ENCODE data around the gene NKX2-4. TPM values are rescaled to one million over a fixed set of nuclear protein-coding genes. Genes with fewer than 3 reads are reported as not detected.

Gene NKX2-4
- total RNA-seq, 5 donors from 2014 or later (not counting 1 experiment from before 2014, with no cell fraction given) = not detected

- peaks cover 7 to 22% of the 10 kb centered on the region in 2 experiments for H3K4me1 ChIP-seq (ENCODE audit: control insufficient read depth in 1 of 2, extremely low read depth in 1 of 2, insufficient read depth in 2 of 2, low read length in 2 of 2)
- H3K9me3 ChIP-seq = no peaks in the 10 kb centered on the region
- Mint-ChIP-seq H3K9me3 (peaks cover 0 to 12% (median 5%) of the 10 kb centered on the region in 3 donors), H3K27ac (peak overlapping the region; percentile 55 to 75), H3K4me3 (peak overlapping the region; percentile 60 to 67 (median 64)), H3K27me3 (peaks cover 61 to 71% of the 10 kb centered on the region in 2 donors), H3K4me1 (peaks cover 22 to 28% (median 24%) of the 10 kb centered on the region in 3 donors), H3K36me3 (peaks cover 4% of the 10 kb centered on the region)
- peak; percentile 63 to 92 (median 70) for ATAC-seq (replicated peaks in 1 of 4)
- no peak overlapping the region for H3K27ac ChIP-seq (ENCODE audit: low read length)
- WGBS (ENCODE audit: insufficient coverage) = 9% methylated on average over 103 of the region's 103 CpGs
- ChIA-PET CTCF (interaction anchor here in 1 of 2 donors (1.6 kb wide), 1 partner anchor 160 kb away, joined by 3 read pairs; no protein-coding TSS in a partner anchor), POLR2A (interaction anchor here (0.6 kb wide), 2 partner anchors 20 to 43 kb away, joined by 3 to 6 read pairs; no protein-coding TSS in a partner anchor)
- H3K27me3 ChIP-seq (replicated peaks in 1 of 2; ENCODE audit: control insufficient read depth in 2 of 2, extremely low read depth in 1 of 2, insufficient read depth in 2 of 2, low read length in 1 of 2) = peaks cover 30 to 49% of the 10 kb centered on the region in 2 experiments
- DNase-seq = peak in 34 of 35 experiments; percentile 31 to 80 (median 60)
- H3K4me3 ChIP-seq (ENCODE audit: control insufficient read depth in 1 of 2, extremely low read depth in 1 of 2, low read length in 1 of 2) = peak overlapping the region in 1 of 2 donors; percentile 59
- no peaks in the 10 kb centered on the region for H3K36me3 ChIP-seq (ENCODE audit: control insufficient read depth in 2 of 2, extremely low read depth in 1 of 2, insufficient read depth in 1 of 2, low read length in 1 of 2)
Observed at GRCh38 chr20:21395666-21396598, 1.4 kb downstream of the NKX2-4 start.

GRCh38 chr20:21395051-21395665 is 2.2 kb downstream of the NKX2-4 start:
- no peak overlapping the region for H3K27ac ChIP-seq (ENCODE audit: low read length)
- peaks cover 22 to 28% (median 24%) of the 10 kb centered on the region in 3 donors for H3K4me1 Mint-ChIP-seq
- ATAC-seq (replicated peaks in 1 of 4) (peak in 1 of 4 experiments; percentile 9), DNase-seq (no peak)
- ChIA-PET POLR2A (interaction anchor here (0.6 kb wide), 2 partner anchors 21 to 42 kb away, joined by 3 to 6 read pairs; no protein-coding TSS in a partner anchor), CTCF (interaction anchor here (0.6 to 1.6 kb wide), 3 partner anchors 159 to 344 kb away, joined by 3 to 10 read pairs (median 6); no protein-coding TSS in a partner anchor)
- peak overlapping the region; percentile 60 to 67 (median 64) for H3K4me3 Mint-ChIP-seq
- peaks cover 11% of the 10 kb centered on the region for H3K36me3 Mint-ChIP-seq
- H3K9me3 ChIP-seq = no peaks in the 10 kb centered on the region
- H3K9me3 Mint-ChIP-seq = peaks cover 0 to 12% (median 5%) of the 10 kb centered on the region in 3 donors
- H3K27me3 Mint-ChIP-seq = peaks cover 53 to 63% of the 10 kb centered on the region in 2 donors
- peaks cover 30 to 45% of the 10 kb centered on the region in 2 experiments for H3K27me3 ChIP-seq (replicated peaks in 1 of 2; ENCODE audit: control insufficient read depth in 2 of 2, extremely low read depth in 1 of 2, insufficient read depth in 2 of 2, low read length in 1 of 2)
- peak overlapping the region in 1 of 2 donors; percentile 59 for H3K4me3 ChIP-seq (ENCODE audit: control insufficient read depth in 1 of 2, extremely low read depth in 1 of 2, low read length in 1 of 2)
- H3K4me1 ChIP-seq (ENCODE audit: control insufficient read depth in 1 of 2, extremely low read depth in 1 of 2, insufficient read depth in 2 of 2, low read length in 2 of 2) = peaks cover 7 to 22% of the 10 kb centered on the region in 2 experiments
- H3K27ac Mint-ChIP-seq = peak overlapping the region in 1 of 2 donors; percentile 55
- no peaks in the 10 kb centered on the region for H3K36me3 ChIP-seq (ENCODE audit: control insufficient read depth in 2 of 2, extremely low read depth in 1 of 2, insufficient read depth in 1 of 2, low read length in 1 of 2)
- 0% methylated on average over 2 of the region's 6 CpGs for WGBS (ENCODE audit: insufficient coverage)

GRCh38 chr20:21394551-21394950 is 2.8 kb downstream of the NKX2-4 start:
- Histone ChIP-seq H3K9me3 (no peaks in the 10 kb centered on the region), H3K4me1 (ENCODE audit: control insufficient read depth in 1 of 2, extremely low read depth in 1 of 2, insufficient read depth in 2 of 2, low read length in 2 of 2) (peaks cover 7 to 22% of the 10 kb centered on the region in 2 experiments), H3K27ac (ENCODE audit: low read length) (no peak overlapping the region), H3K4me3 (ENCODE audit: control insufficient read depth in 1 of 2, extremely low read depth in 1 of 2, low read length in 1 of 2) (no peak overlapping the region), H3K27me3 (replicated peaks in 1 of 2; ENCODE audit: control insufficient read depth in 2 of 2, extremely low read depth in 1 of 2, insufficient read depth in 2 of 2, low read length in 1 of 2) (peaks cover 30 to 45% of the 10 kb centered on the region in 2 experiments), H3K36me3 (ENCODE audit: control insufficient read depth in 2 of 2, extremely low read depth in 1 of 2, insufficient read depth in 1 of 2, low read length in 1 of 2) (no peaks in the 10 kb centered on the region)
- Mint-ChIP-seq H3K4me1 (peaks cover 22 to 28% (median 24%) of the 10 kb centered on the region in 3 donors), H3K4me3 (no peak overlapping the region), H3K27ac (no peak overlapping the region), H3K36me3 (peaks cover 14% of the 10 kb centered on the region), H3K27me3 (peaks cover 48 to 59% of the 10 kb centered on the region in 2 donors), H3K9me3 (peaks cover 0 to 12% (median 5%) of the 10 kb centered on the region in 3 donors)
- POLR2A ChIA-PET = no interaction called here
- no peak for DNase-seq
- CTCF ChIA-PET = interaction anchor here (0.6 to 1.6 kb wide), 3 partner anchors 159 to 344 kb away, joined by 3 to 10 read pairs (median 6); no protein-coding TSS in a partner anchor
- no CpG with 5 or more reads among the region's 3 CpGs for WGBS (ENCODE audit: insufficient coverage)
- ATAC-seq (replicated peaks in 1 of 4) = no peak

- CTCF ChIA-PET = interaction anchor here (0.9 to 1.6 kb wide), 2 partner anchors 158 kb away, joined by 3 read pairs; no protein-coding TSS in a partner anchor
- H3K9me3 ChIP-seq = no peaks in the 10 kb centered on the region
- H3K27ac Mint-ChIP-seq = no peak overlapping the region
- peaks cover 22 to 28% (median 24%) of the 10 kb centered on the region in 3 donors for H3K4me1 Mint-ChIP-seq
- no peak for DNase-seq
- H3K4me3 ChIP-seq (ENCODE audit: control insufficient read depth in 1 of 2, extremely low read depth in 1 of 2, low read length in 1 of 2) = no peak overlapping the region
- H3K27me3 Mint-ChIP-seq = peaks cover 44 to 53% of the 10 kb centered on the region in 2 donors
- H3K4me3 Mint-ChIP-seq = no peak overlapping the region
- H3K9me3 Mint-ChIP-seq = peaks cover 0 to 7% (median 5%) of the 10 kb centered on the region in 3 donors
- POLR2A ChIA-PET = interaction anchor here in 1 of 2 donors (0.6 kb wide), 1 partner anchor 340 kb away, joined by 3 read pairs; no protein-coding TSS in a partner anchor
- peaks cover 17% of the 10 kb centered on the region for H3K36me3 Mint-ChIP-seq
- H3K27me3 ChIP-seq (replicated peaks in 1 of 2; ENCODE audit: control insufficient read depth in 2 of 2, extremely low read depth in 1 of 2, insufficient read depth in 2 of 2, low read length in 1 of 2) = peaks cover 30 to 41% of the 10 kb centered on the region in 2 experiments
- H3K4me1 ChIP-seq (ENCODE audit: control insufficient read depth in 1 of 2, extremely low read depth in 1 of 2, insufficient read depth in 2 of 2, low read length in 2 of 2) = peaks cover 7 to 22% of the 10 kb centered on the region in 2 experiments
- no CpG with 5 or more reads among the region's 4 CpGs for WGBS (ENCODE audit: insufficient coverage)
- no peak overlapping the region for H3K27ac ChIP-seq (ENCODE audit: low read length)
- H3K36me3 ChIP-seq (ENCODE audit: control insufficient read depth in 2 of 2, extremely low read depth in 1 of 2, insufficient read depth in 1 of 2, low read length in 1 of 2) = no peaks in the 10 kb centered on the region
- no peak for ATAC-seq (replicated peaks in 1 of 4)
Observed at GRCh38 chr20:21393816-21394519, 3.4 kb downstream of the NKX2-4 start.

- Mint-ChIP-seq H3K27me3 (peaks cover 36 to 45% of the 10 kb centered on the region in 2 donors), H3K4me1 (peaks cover 22 to 28% (median 24%) of the 10 kb centered on the region in 3 donors), H3K27ac (no peak overlapping the region), H3K4me3 (no peak overlapping the region), H3K9me3 (no peaks in the 10 kb centered on the region), H3K36me3 (peaks cover 19% of the 10 kb centered on the region)
- ChIA-PET CTCF (interaction anchor here in 1 of 2 donors (0.9 kb wide), 1 partner anchor 157 kb away, joined by 3 read pairs; no protein-coding TSS in a partner anchor), POLR2A (interaction anchor here in 1 of 2 donors (0.6 kb wide), 1 partner anchor 339 kb away, joined by 3 read pairs; no protein-coding TSS in a partner anchor)
- DNase-seq = no peak
- no CpG with 5 or more reads among the region's 4 CpGs for WGBS (ENCODE audit: insufficient coverage)
- Histone ChIP-seq H3K27ac (ENCODE audit: low read length) (no peak overlapping the region), H3K36me3 (ENCODE audit: control insufficient read depth in 2 of 2, extremely low read depth in 1 of 2, insufficient read depth in 1 of 2, low read length in 1 of 2) (no peaks in the 10 kb centered on the region), H3K4me1 (ENCODE audit: control insufficient read depth in 1 of 2, extremely low read depth in 1 of 2, insufficient read depth in 2 of 2, low read length in 2 of 2) (peaks cover 7 to 22% of the 10 kb centered on the region in 2 experiments), H3K9me3 (no peaks in the 10 kb centered on the region), H3K4me3 (ENCODE audit: control insufficient read depth in 1 of 2, extremely low read depth in 1 of 2, low read length in 1 of 2) (no peak overlapping the region), H3K27me3 (replicated peaks in 1 of 2; ENCODE audit: control insufficient read depth in 2 of 2, extremely low read depth in 1 of 2, insufficient read depth in 2 of 2, low read length in 1 of 2) (peaks cover 30 to 33% of the 10 kb centered on the region in 2 experiments)
- no peak for ATAC-seq (replicated peaks in 1 of 4)
Observed at GRCh38 chr20:21393166-21393565, 4.2 kb downstream of the NKX2-4 start.

Measured in T-cell (primary cell).